AG09319 (cell line): ENCODE data around the gene PRDM10.

Experiments used
- DNase-seq: peaks from one replicate; pipeline ENCODE4 v3.0.0-alpha.2; 2010; ENCODE audit warnings: low read depth; ENCODE audit errors: extremely low read depth
- CTCF ChIP-seq: IDR thresholded peaks from 2 replicates; pipeline ENCODE4 v1.5.1; 2011; ENCODE audit warnings: low read depth, mild to moderate bottlenecking, inconsistent platforms, low read length, moderate library complexity

PRDM10 gene

GRCh38 chr11:130008326-130008725 is 5.7 kb upstream of the PRDM10 start:
- no peak for TF ChIP-seq CTCF
- DNase-seq = no peak

DNA sequence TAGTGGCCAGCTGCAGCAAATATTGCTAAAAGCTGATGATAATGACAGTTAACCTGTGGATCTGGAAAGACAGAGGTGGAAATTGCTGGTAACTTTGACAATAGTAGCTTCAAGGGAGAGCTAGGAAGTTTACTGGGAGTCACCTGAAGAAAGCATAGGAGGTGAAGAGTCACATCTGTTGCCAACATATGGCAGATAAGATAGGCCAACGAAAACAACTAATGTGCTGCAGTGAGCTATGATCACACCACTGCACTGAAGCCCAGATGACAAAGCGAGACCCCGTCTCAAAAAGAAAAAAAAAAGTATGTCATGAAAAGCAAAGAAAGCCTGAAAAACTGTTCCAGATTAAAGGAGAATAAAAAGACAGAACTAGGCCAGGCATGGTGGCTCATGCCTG is 4.3 kb upstream of the PRDM10 start:
- TF ChIP-seq CTCF = no peak
- DNase-seq = no peak

GRCh38 chr11:130003717-130004001 is 1.0 kb upstream of the PRDM10 start:
- no peak for TF ChIP-seq CTCF
- no peak for DNase-seq

DNA sequence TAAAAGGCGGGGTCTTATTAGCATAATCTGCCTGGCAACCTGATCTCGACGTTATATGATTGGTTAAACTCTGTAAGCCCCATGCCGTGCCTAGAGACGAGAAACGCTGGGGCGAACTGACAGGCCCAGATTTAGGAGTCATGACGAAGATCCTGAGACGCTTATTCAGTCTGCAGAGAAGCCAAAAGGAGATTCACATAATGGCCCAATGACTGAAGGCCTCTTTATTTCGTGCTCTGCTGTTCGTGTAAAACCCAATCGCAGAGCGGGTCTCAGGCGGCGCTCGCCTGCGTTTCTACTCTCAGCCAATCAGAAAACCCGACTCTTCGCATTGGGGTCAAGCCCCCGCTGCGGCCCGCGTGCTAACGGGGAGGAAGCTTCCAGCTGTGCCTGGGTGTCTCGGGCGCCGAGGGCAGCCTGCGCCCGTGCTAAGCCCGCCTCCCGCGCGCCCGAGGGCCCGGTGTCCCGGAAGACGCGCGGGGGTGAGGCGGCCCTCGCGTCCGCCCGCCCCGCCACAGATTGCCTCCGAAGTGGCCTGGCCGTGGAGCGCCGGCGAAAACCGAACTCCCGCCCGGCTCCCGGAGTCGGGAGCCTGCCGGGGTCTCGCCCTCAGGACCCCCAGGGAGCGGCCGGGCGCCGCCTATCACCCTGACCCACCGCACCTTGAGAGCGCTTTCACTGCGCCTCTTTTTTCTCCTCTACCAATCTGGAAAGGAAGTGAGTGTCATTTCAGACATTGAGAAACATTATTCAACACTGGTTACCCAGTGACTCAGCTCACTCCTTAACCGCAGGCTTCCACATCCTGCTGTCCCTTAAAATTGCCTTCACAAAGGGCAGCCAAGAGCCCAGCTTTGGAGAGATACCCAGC is 446 bp upstream of the PRDM10 start:
- TF ChIP-seq CTCF = no peak
- peak; percentile 96 for DNase-seq

DNA sequence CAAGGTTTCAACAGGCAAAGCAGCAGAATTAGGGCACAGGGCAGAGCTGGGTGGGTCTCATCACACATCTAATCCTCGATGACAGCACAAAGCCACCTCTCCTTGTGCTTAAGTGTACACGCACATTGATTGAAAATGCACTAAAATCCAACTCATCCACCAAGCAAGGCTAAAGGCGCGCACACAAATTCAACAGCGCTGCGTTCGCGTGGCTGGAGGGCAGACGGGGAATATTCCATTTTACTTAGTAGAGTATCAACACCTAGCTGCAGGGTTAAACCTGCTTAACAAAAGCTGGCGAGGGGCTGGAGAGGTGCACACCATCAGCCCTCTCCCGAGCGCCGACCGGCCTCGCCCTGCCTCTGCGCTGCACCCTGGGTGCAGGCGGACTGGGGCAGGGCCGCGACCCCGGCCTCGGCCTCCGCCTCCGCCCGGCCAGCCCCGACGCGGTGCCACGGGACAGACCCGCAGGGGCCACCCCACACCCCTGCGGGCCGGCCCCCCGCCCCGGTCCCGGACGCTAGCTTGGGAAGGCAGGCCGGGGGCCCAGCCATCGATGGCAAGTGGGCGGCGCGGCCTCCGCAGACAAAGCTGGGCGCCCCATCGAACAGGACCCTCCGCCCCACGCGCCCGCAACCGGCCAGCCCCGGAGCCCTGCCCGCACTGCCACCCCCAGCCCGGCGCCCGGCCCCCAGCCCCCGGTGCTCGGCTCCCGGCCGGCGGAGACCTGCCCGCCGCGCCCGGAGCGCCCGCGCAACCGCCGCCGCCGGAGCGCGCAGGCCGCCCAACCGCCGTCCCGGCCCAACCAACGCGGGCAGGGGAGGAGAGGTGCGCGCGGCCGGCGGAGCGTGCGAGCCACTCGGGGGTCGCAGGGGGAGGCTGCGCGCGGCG is 929 bp downstream of the PRDM10 start:
- no peak for DNase-seq
- TF ChIP-seq CTCF = no peak

GRCh38 chr11:130000552-130001176 is 2.0 kb downstream of the PRDM10 start:
- DNase-seq = no peak
- TF ChIP-seq CTCF = no peak

DNA sequence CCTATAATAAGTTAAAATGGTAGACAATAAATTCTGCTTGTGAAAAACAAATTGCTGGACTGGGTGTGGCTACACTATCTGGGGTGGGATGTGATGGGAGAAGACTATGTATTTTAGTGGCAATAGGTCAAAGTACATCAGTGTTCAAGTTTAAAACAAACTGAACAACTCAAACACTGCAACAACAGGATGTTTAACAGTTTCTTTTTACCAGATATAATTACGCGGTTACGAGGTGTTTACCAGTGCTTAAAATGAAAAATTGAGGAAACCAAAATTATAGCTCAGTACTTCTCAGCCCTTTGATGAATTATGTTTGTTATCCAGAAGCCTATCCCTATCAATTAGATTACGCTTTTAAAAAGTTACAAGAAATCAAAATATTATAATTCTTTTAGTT is 3.2 kb downstream of the PRDM10 start:
- no peak for DNase-seq
- TF ChIP-seq CTCF = no peak
